HEK293T (cell line): ENCODE results near the gene PLCD4.

Experiments used
- CTCF ChIA-PET: fragments of 350-600 bp; formaldehyde crosslinking; extraction: SDS; loops from one replicate; lab custom pipeline; 2021; ENCODE audit warnings: antibody characterized with exemption, inconsistent platforms; lab: Yijun Ruan, JAX
- POLR2A ChIA-PET: fragments of 350-600 bp; formaldehyde crosslinking; extraction: SDS; loops from one replicate; lab custom pipeline; 2020; ENCODE audit warnings: antibody characterized with exemption, inconsistent platforms; lab: Yijun Ruan, JAX
- DNase-seq: peaks from one replicate; pipeline ENCODE4 v3.0.0; 2012; ENCODE audit warnings: mixed read lengths; ENCODE audit errors: extremely low spot score
- ARNT ChIP-seq: fragments of 450-650 bp; IDR thresholded peaks from 2 replicates; pipeline ENCODE4 v1.6.1; 2017; ENCODE audit warnings: mild to moderate bottlenecking
- BHLHE40 ChIP-seq: fragments of 450-650 bp; IDR thresholded peaks from 2 replicates; pipeline ENCODE4 v1.6.1; 2016; ENCODE audit warnings: mild to moderate bottlenecking, moderate library complexity, borderline replicate concordance
- CTBP1 ChIP-seq: fragments of 450-650 bp; IDR thresholded peaks from 2 replicates; pipeline ENCODE4 v1.6.1; 2016; ENCODE audit warnings: borderline replicate concordance
- ELF4 ChIP-seq: fragments of 450-650 bp; IDR thresholded peaks from 2 replicates; pipeline ENCODE4 v1.6.1; 2017; ENCODE audit warnings: antibody characterized with exemption
- FOXA1 ChIP-seq: fragments of 450-650 bp; IDR thresholded peaks from 2 replicates; pipeline ENCODE4 v1.6.1; 2016; ENCODE audit warnings: mild to moderate bottlenecking
- FOXK2 ChIP-seq: fragments of 450-650 bp; IDR thresholded peaks from 2 replicates; pipeline ENCODE4 v1.6.1; 2016; ENCODE audit warnings: mild to moderate bottlenecking
- FOXM1 ChIP-seq: fragments of 450-650 bp; IDR thresholded peaks from 2 replicates; pipeline ENCODE4 v1.6.1; 2017; ENCODE audit warnings: mild to moderate bottlenecking, borderline replicate concordance
- HDGF ChIP-seq: fragments of 450-650 bp; IDR thresholded peaks from 2 replicates; pipeline ENCODE4 v1.6.1; 2017; ENCODE audit warnings: antibody characterized with exemption, borderline replicate concordance
- L3MBTL2 ChIP-seq: fragments of 450-650 bp; conservative IDR thresholded peaks from 2 replicates; pipeline ENCODE4 v1.6.1; 2016; ENCODE audit warnings: mild to moderate bottlenecking
- LEF1 ChIP-seq: fragments of 450-650 bp; IDR thresholded peaks from 2 replicates; pipeline ENCODE4 v1.6.1; 2017; ENCODE audit warnings: mild to moderate bottlenecking, borderline replicate concordance
- NFRKB ChIP-seq: fragments of 450-650 bp; IDR thresholded peaks from 2 replicates; pipeline ENCODE4 v1.6.1; 2016; ENCODE audit warnings: mild to moderate bottlenecking, moderate library complexity
- PKNOX1 ChIP-seq: fragments of 450-650 bp; IDR thresholded peaks from 2 replicates; pipeline ENCODE4 v1.6.1; 2016
- SP1 ChIP-seq: fragments of 450-650 bp; IDR thresholded peaks from 2 replicates; pipeline ENCODE4 v1.6.1; 2017
- SUZ12 ChIP-seq: fragments of 450-650 bp; IDR thresholded peaks from 2 replicates; pipeline ENCODE4 v1.6.1; 2016; ENCODE audit warnings: mild to moderate bottlenecking
- TARDBP ChIP-seq: fragments of 450-650 bp; IDR thresholded peaks from 2 replicates; pipeline ENCODE4 v1.6.1; 2016
- ZNF384 ChIP-seq: fragments of 450-650 bp; IDR thresholded peaks from 2 replicates; pipeline ENCODE4 v1.6.1; 2016

The PLCD4 gene

GRCh38 chr2:218622606-218623365 lies 15.1 kb downstream of the PLCD4 start:
- ChIA-PET CTCF (no interaction called here), POLR2A (interaction anchor here (1.2 kb wide), 1 partner anchor 15 kb away, joined by 3 read pairs; the partner anchor contains the start of gene PLCD4)
- TF ChIP-seq NFRKB (no peak), ZNF384 (no peak)
- DNase-seq: no peak

GRCh38 chr2:218623366-218623705 lies 15.6 kb downstream of the PLCD4 start:
- DNase-seq: no peak
- ChIA-PET CTCF (no interaction called here), POLR2A (interaction anchor here (1.2 kb wide), 1 partner anchor 16 kb away, joined by 3 read pairs; the partner anchor contains the start of gene PLCD4)
- TF ChIP-seq TARDBP: no peak
- TF ChIP-seq PKNOX1: no peak
- TF ChIP-seq L3MBTL2: no peak
- no peak for TF ChIP-seq CTBP1

- TF ChIP-seq ARNT (no peak), PKNOX1 (no peak), SP1 (no peak), NFRKB (no peak), HDGF (no peak), SUZ12 (no peak), TARDBP (no peak), FOXK2 (no peak)
- DNase-seq: no peak
- ChIA-PET POLR2A (no interaction called here), CTCF (no interaction called here)
These were observed 18.7 kb downstream of the PLCD4 start for GRCh38 chr2:218626369-218626768.

GRCh38 chr2:218627939-218628338 lies 20.2 kb downstream of the PLCD4 start:
- TF ChIP-seq NFRKB (no peak), SUZ12 (no peak), ZNF384 (no peak), LEF1 (no peak), ELF4 (no peak), HDGF (no peak), FOXK2 (no peak), L3MBTL2 (no peak), SP1 (no peak), FOXA1 (no peak), BHLHE40 (no peak)
- POLR2A ChIA-PET: no interaction called here
- CTCF ChIA-PET: interaction anchor here (0.6 kb wide), 1 partner anchor 100 kb away, joined by 3 read pairs; no protein-coding TSS in a partner anchor

GRCh38 chr2:218631837-218632236 lies 24.1 kb downstream of the PLCD4 start:
- ChIA-PET POLR2A (interaction anchor here (0.6 kb wide), 1 partner anchor 44 kb away, joined by 3 read pairs; no protein-coding TSS in a partner anchor), CTCF (interaction anchor here (0.6 kb wide), 1 partner anchor 165 kb away, joined by 3 read pairs; no protein-coding TSS in a partner anchor)
- TF ChIP-seq ARNT: no peak
- no peak for TF ChIP-seq ELF4
- no peak for DNase-seq

More at GRCh38 chr2:218627939-218628338, 20.2 kb downstream of the PLCD4 start:
- no peak for DNase-seq

- CTCF ChIA-PET: no interaction called here
- DNase-seq: no peak
- no peak for TF ChIP-seq ELF4
- no peak for TF ChIP-seq SUZ12
- TF ChIP-seq CTBP1: no peak
- TF ChIP-seq FOXK2: no peak
- TF ChIP-seq BHLHE40: no peak
- no peak for TF ChIP-seq TARDBP
- TF ChIP-seq LEF1: no peak
- no peak for TF ChIP-seq ZNF384
- POLR2A ChIA-PET: no interaction called here
These were observed 28.0 kb downstream of the PLCD4 start for GRCh38 chr2:218635719-218636118.

- TF ChIP-seq ELF4: no peak
- TF ChIP-seq LEF1: no peak
- TF ChIP-seq L3MBTL2: no peak
- TF ChIP-seq CTBP1: no peak
- TF ChIP-seq BHLHE40: no peak
- TF ChIP-seq TARDBP: no peak
- TF ChIP-seq FOXK2: no peak
- no peak for DNase-seq
- ChIA-PET POLR2A (no interaction called here), CTCF (no interaction called here)
These were observed 30.7 kb downstream of the PLCD4 start for GRCh38 chr2:218638372-218638771.

- no peak for TF ChIP-seq LEF1
- TF ChIP-seq FOXK2: no peak
- TF ChIP-seq ARNT: no peak
- TF ChIP-seq PKNOX1: no peak
- TF ChIP-seq SP1: no peak
- TF ChIP-seq ELF4: no peak
- no peak for TF ChIP-seq BHLHE40
- no peak for TF ChIP-seq FOXM1
- no peak for TF ChIP-seq HDGF
- CTCF ChIA-PET: no interaction called here
- no peak for DNase-seq
- POLR2A ChIA-PET: interaction anchor here (1.3 to 1.5 kb wide), 2 partner anchors 16 to 17 kb away, joined by 4 to 5 read pairs; partner anchors contain the start of genes BCS1L and ZNF142
These were observed 34.5 kb downstream of the PLCD4 start for GRCh38 chr2:218642121-218642656.
